Central memory CD8-positive, alpha-beta T cell (primary cell): ENCODE measurements around the gene CBFA2T3.
A peak's percentile ranks its signal among the peaks of the same experiment; 100 is the strongest.

ENCODE experiments used
- ATAC-seq: fragments of 150-1000 bp; cut with Tn5 transposase; replicated peaks from 2 replicates; pipeline ENCODE4 v1.10.0; 2022; ENCODE audit warnings: mild to moderate bottlenecking, moderate FRiP score, moderate number of reproducible peaks; ENCODE audit not compliant: poor library complexity, severe bottlenecking; ENCODE audit errors: extremely low read depth
- DNase-seq, 2 donors: peaks; one replicate each; pipeline ENCODE4 v3.0.0; 2021; ENCODE audit warnings: low spot score in 2 of 2
- H3K27ac Mint-ChIP-seq: one replicate; pipeline ENCODE4 v1.8.0; 2022; ENCODE audit warnings: low read depth, mild to moderate bottlenecking, moderate library complexity, mixed read lengths
- H3K27me3 Mint-ChIP-seq: one replicate; pipeline ENCODE4 v1.8.0; 2022; ENCODE audit warnings: mixed read lengths
- H3K36me3 Mint-ChIP-seq: one replicate; pipeline ENCODE4 v1.8.0; 2022; ENCODE audit warnings: mild to moderate bottlenecking, moderate library complexity, mixed read lengths; ENCODE audit not compliant: insufficient read depth
- H3K4me1 Mint-ChIP-seq: one replicate; pipeline ENCODE4 v1.8.0; 2022; ENCODE audit warnings: mixed read lengths
- H3K4me3 Mint-ChIP-seq: one replicate; pipeline ENCODE4 v1.8.0; 2022; ENCODE audit warnings: mild to moderate bottlenecking, moderate library complexity, mixed read lengths
- H3K9me3 Mint-ChIP-seq: one replicate; pipeline ENCODE4 v1.8.0; 2022; ENCODE audit warnings: mixed read lengths

The CBFA2T3 gene

DNA sequence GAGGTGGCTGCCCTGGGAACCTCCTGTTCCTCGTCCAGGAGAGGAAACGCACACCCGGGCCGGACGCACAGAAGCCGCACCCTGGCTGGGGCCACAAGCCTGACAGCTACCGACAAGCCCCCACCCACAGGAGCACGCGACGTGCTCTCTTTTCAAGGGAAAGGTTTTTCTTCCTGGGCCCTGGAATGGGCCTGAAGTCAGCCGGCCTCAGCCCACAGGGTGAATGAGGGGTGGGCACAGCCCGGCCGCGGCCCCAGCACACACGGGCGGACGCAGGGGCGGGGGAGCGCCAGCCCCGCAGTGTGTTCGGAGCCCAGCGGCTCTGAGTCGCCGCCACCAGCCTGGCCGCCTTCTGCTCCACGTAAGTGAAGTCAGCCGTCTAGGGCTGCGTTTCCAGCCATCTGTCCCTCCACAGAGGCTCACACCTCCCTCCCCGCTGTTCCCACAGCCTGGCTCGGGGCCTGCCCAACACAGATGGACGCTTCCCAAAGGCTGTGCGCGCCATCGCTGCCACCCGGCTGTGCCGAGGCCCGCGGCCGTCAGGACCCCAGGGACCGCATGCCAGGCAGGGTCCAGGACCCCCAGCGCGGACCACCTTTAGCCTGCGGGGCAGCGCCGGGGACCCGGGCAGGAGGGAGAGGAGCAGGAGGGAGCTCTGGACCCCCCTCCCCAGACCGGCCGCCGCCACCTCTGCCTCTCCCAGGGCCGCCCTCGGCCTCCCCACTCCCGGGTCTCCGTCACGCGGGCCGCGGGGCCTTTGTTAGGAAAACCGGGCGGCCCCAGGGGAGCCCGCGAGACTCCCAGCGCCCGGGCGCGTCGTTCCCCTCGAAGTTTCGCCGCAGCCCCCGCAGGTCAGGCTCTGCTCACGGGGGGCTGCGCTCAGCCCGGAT lies 36.8 kb downstream of the CBFA2T3 start:
- H3K27ac Mint-ChIP-seq: no peak overlapping the region
- H3K27me3 Mint-ChIP-seq: peaks cover 56% of the 10 kb centered on the region
- H3K4me1 Mint-ChIP-seq: no peaks in the 10 kb centered on the region
- no peaks in the 10 kb centered on the region for H3K9me3 Mint-ChIP-seq
- peak overlapping the region; percentile 43 for H3K4me3 Mint-ChIP-seq
- no peaks in the 10 kb centered on the region for H3K36me3 Mint-ChIP-seq
- ATAC-seq (no peak), DNase-seq (no peak)

DNA sequence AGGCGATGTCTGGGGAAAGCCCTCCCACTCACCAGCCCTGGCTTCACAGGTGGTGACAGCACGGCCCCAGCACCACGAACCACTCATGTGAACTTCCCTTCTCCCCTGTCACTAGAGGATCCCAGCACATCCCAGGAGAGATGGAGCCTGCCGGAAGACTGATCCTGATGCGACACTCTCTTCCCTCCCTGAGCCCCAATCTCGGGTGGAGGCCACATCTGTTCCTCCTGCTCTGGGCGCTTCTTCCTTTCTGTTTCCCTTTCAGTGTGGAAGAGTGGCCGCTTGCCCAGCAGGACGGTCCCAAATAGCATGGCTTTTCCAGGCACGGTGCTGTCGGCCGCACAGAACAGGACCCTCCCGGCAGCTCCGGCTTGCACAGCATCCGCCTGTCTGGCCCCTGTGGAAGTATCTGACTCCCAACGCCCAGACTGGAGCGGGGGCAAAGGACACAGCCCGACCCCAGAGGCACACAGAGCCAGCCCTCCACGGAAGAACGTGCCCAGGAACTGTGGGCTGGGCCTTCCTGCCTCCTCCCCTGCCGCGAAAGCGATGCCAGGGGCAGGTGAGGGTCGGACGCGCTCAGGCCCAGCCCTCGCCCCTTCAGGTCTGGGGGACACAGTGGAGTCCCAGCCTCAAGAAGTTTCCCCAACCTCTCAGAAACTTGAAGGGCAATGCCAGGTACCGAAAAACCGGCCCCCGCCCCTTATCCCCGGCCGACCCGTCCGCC lies 37.6 kb downstream of the CBFA2T3 start:
- DNase-seq (no peak), ATAC-seq (no peak)
- H3K27me3 Mint-ChIP-seq: peaks cover 47% of the 10 kb centered on the region
- H3K4me3 Mint-ChIP-seq: peak overlapping the region; percentile 43
- no peak overlapping the region for H3K27ac Mint-ChIP-seq
- H3K4me1 Mint-ChIP-seq: no peaks in the 10 kb centered on the region
- H3K9me3 Mint-ChIP-seq: no peaks in the 10 kb centered on the region
- no peaks in the 10 kb centered on the region for H3K36me3 Mint-ChIP-seq

DNA sequence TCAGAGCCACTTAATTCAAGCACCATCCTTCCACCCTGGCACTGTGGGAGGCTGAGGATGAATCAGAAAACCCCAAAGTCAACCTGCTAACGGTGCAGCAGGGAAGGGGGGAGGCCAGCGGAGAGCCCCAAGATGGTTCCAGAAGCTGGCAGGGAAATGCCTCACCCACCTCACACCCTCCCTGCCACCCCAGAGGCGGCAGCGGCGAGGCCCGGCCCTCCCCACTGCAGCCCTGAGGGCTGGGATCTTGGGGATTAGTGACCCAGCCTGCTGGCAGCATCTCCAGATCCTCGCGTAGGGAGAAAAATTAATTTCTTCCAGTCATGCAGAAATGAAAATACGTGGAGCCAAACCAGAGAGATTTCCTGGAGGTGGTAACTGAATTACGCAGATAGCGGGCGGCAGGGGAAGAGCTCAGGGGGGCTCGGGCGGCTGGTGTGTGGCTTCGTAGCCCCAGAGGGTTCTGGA lies 38.2 kb downstream of the CBFA2T3 start:
- DNase-seq (no peak), ATAC-seq (no peak)
- Mint-ChIP-seq H3K4me3 (peak overlapping the region; percentile 43), H3K4me1 (no peaks in the 10 kb centered on the region), H3K9me3 (no peaks in the 10 kb centered on the region), H3K36me3 (no peaks in the 10 kb centered on the region), H3K27me3 (peaks cover 41% of the 10 kb centered on the region), H3K27ac (no peak overlapping the region)

DNA sequence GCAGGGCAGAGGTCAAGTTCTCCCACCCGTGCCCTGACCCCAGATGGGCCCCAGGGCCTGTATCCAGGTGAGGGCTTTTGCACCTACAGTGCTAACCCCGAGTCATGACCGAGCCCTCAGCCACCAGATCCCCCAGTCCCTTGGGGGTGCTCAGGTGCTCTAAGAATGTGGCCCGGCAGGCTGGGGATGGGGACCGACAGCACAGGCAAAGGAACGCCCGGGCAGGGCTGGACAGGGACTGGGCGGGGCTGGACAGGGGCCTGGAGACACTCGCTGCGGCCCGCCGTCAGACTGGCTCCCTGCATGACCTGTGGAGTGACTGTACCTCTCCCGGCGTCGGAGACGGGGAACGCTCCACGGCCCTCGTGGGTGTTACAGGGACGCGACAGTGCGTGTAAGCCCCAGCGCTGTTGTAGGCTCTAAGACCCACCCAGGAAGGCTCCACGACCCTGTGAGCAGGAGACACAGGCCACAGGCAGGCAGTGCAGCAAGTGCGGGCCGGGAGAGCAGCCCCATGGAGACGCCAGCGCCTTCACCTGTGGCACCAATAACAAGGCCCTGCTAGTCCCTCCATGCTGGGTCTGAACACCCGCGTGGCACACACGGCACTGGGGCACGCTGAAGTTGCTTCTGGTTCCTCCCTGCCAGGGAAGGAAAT lies 38.8 kb downstream of the CBFA2T3 start:
- no peak for ATAC-seq
- H3K27ac Mint-ChIP-seq: no peak overlapping the region

GRCh38 chr16:88937206-88937621 lies 39.8 kb downstream of the CBFA2T3 start:
- no peak overlapping the region for H3K4me3 Mint-ChIP-seq

More for the DNA sequence above, 38.8 kb downstream of the CBFA2T3 start:
- H3K4me3 Mint-ChIP-seq: no peak overlapping the region
- H3K27me3 Mint-ChIP-seq: peaks cover 36% of the 10 kb centered on the region
- no peak for DNase-seq
- no peaks in the 10 kb centered on the region for H3K9me3 Mint-ChIP-seq
- H3K4me1 Mint-ChIP-seq: no peaks in the 10 kb centered on the region
- peaks cover 1% of the 10 kb centered on the region for H3K36me3 Mint-ChIP-seq

GRCh38 chr16:88936556-88937205 lies 40.3 kb downstream of the CBFA2T3 start:
- no peak overlapping the region for H3K4me3 Mint-ChIP-seq
- ATAC-seq: peak; percentile 16

More at GRCh38 chr16:88937206-88937621, 39.8 kb downstream of the CBFA2T3 start:
- H3K9me3 Mint-ChIP-seq: no peaks in the 10 kb centered on the region
- H3K27ac Mint-ChIP-seq: no peak overlapping the region
- peaks cover 3% of the 10 kb centered on the region for H3K36me3 Mint-ChIP-seq
- no peak for DNase-seq
- H3K4me1 Mint-ChIP-seq: no peaks in the 10 kb centered on the region
- no peak for ATAC-seq
- H3K27me3 Mint-ChIP-seq: peaks cover 34% of the 10 kb centered on the region

DNA sequence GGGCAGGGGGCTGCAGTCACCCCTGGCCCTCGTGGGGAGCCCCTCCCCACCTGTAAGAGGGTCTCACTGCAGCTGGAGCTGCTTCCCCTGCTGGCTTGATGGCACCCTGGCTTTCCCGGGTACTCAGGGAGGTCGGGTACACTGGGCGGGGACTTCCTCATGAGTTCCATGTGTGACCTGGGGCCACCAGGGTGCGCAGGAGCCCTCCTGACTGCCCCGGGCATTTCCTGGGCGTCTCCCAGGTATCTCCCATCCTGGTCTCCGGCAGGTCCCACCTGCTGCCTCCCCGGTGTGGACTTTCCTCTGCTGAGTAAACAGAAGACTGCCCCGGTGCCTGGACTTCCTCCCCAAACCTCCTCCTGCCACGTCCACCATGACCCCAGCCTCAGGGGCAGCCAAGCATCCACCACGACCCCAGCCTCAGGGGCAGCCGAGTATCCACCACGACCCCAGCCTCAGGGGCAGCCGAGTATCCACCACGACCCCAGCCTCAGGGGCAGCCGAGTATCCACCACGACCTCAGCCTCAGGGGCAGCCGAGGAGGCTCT lies 40.9 kb downstream of the CBFA2T3 start:
- no peaks in the 10 kb centered on the region for H3K4me1 Mint-ChIP-seq
- ATAC-seq (no peak), DNase-seq (no peak)
- no peak overlapping the region for H3K27ac Mint-ChIP-seq
- H3K4me3 Mint-ChIP-seq: no peak overlapping the region
- peaks cover 3% of the 10 kb centered on the region for H3K36me3 Mint-ChIP-seq
- no peaks in the 10 kb centered on the region for H3K9me3 Mint-ChIP-seq
- peaks cover 34% of the 10 kb centered on the region for H3K27me3 Mint-ChIP-seq

More at GRCh38 chr16:88936556-88937205, 40.3 kb downstream of the CBFA2T3 start:
- Mint-ChIP-seq H3K27ac (no peak overlapping the region), H3K27me3 (peaks cover 34% of the 10 kb centered on the region), H3K9me3 (no peaks in the 10 kb centered on the region), H3K4me1 (no peaks in the 10 kb centered on the region), H3K36me3 (peaks cover 3% of the 10 kb centered on the region)
- DNase-seq: no peak

DNA sequence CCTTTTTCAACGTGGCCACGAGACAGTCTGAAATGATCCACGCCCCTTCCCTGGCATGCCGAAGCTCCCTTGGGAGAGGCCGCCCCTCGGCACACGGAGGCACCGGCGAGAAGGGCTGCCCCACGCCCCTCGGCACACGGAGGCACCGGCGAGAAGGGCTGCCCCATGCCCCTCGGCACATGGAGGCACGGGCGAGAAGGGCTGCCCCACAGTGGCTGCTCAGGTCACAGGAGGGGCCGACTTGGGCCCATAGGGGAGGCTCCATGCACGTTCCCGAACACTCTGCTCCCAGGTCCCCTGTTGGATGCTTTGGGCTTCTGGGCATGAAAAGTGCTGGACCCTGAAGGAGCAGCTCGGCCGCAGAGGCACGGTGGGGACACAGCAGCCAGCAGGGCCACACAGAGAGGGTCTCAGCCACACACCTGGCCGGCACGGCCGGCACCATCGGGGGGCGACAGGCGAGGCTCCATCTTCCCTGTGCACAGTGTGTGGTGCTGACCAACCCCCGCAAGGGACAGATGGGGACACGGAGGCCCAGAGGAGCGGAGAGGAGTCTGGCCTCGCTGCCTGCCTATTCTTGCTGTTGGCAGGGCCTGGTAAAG lies 42.8 kb downstream of the CBFA2T3 start:
- no peak overlapping the region for H3K27ac Mint-ChIP-seq

GRCh38 chr16:88932929-88933328 lies 44.1 kb downstream of the CBFA2T3 start:
- DNase-seq: no peak
- Mint-ChIP-seq H3K9me3 (no peaks in the 10 kb centered on the region), H3K27ac (no peak overlapping the region), H3K4me1 (no peaks in the 10 kb centered on the region), H3K27me3 (peaks cover 16% of the 10 kb centered on the region), H3K36me3 (peaks cover 7% of the 10 kb centered on the region), H3K4me3 (no peak overlapping the region)
- ATAC-seq: no peak

More for the DNA sequence above, 42.8 kb downstream of the CBFA2T3 start:
- DNase-seq: no peak
- peaks cover 27% of the 10 kb centered on the region for H3K27me3 Mint-ChIP-seq
- H3K4me1 Mint-ChIP-seq: no peaks in the 10 kb centered on the region
- peaks cover 4% of the 10 kb centered on the region for H3K36me3 Mint-ChIP-seq
- H3K9me3 Mint-ChIP-seq: no peaks in the 10 kb centered on the region
- no peak overlapping the region for H3K4me3 Mint-ChIP-seq
- ATAC-seq: no peak

DNA sequence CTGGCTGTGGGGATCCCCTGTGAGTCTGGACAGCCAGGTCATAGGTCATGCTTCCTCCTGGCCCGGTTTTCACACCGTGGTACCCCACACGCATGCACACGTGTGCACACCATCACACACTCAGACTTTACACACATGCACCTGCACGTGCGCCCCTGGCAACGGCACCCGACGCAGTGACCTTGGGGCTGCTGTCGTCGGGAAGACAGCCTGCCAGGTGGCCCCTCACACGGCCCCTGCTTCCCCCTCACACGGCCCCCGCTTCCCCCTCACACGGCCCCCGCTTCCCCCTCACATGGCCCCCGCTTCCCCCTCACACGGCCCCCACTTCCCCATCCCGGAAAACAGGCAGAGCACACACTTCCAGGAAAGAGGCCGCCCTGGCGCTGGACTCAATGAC lies 45.1 kb downstream of the CBFA2T3 start:
- no peak overlapping the region for H3K27ac Mint-ChIP-seq
- H3K27me3 Mint-ChIP-seq: peaks cover 6% of the 10 kb centered on the region
- DNase-seq (no peak), ATAC-seq (no peak)
- H3K36me3 Mint-ChIP-seq: peaks cover 7% of the 10 kb centered on the region
- H3K4me3 Mint-ChIP-seq: no peak overlapping the region
- no peaks in the 10 kb centered on the region for H3K4me1 Mint-ChIP-seq
- no peaks in the 10 kb centered on the region for H3K9me3 Mint-ChIP-seq

GRCh38 chr16:88931373-88931900 lies 45.6 kb downstream of the CBFA2T3 start:
- Mint-ChIP-seq H3K9me3 (no peaks in the 10 kb centered on the region), H3K4me3 (no peak overlapping the region), H3K4me1 (no peaks in the 10 kb centered on the region), H3K36me3 (peaks cover 7% of the 10 kb centered on the region), H3K27ac (no peak overlapping the region), H3K27me3 (peaks cover 1% of the 10 kb centered on the region)
- no peak for DNase-seq
- ATAC-seq: no peak
